A549 (cell line): ENCODE data around the gene TP73.

Source experiments
- EP300 ChIP-seq, 2 experiments: fragments of >200 bp; sonication (Bioruptor Twin); formaldehyde crosslinking; IDR thresholded peaks; 2 replicates in 1 of 2; 3 replicates in 1 of 2; pipeline ENCODE4 v1.6.1; 2016 to 2017
- FOXS1 ChIP-seq: fragments of 250-450 bp; sonication (Bioruptor Pico); IDR thresholded peaks from 2 replicates; pipeline ENCODE4 v1.5.0; 2020; ENCODE audit warnings: mild to moderate bottlenecking, moderate library complexity
- JUNB ChIP-seq: fragments of >200 bp; sonication (Bioruptor Twin); formaldehyde crosslinking; IDR thresholded peaks from 2 replicates; pipeline ENCODE4 v1.6.1; 2016
- KDM1A ChIP-seq: fragments of 200-600 bp; sonication (generic); IDR thresholded peaks from 2 replicates; pipeline ENCODE4 v1.6.1; 2016; ENCODE audit warnings: low read depth, mild to moderate bottlenecking
- RCOR1 ChIP-seq: fragments of 150-350 bp; IDR thresholded peaks from 2 replicates; pipeline ENCODE4 v1.6.1; 2014; ENCODE audit warnings: antibody characterized with exemption, low read length, low read depth
- SMC3 ChIP-seq: fragments of >200 bp; sonication (Bioruptor Twin); formaldehyde crosslinking; IDR thresholded peaks from 3 replicates; pipeline ENCODE4 v1.6.1; 2018; ENCODE audit warnings: inconsistent platforms
- TF ChIP-seq, protein P1 (sequence below): fragments of >200 bp; sonication (Bioruptor Twin); formaldehyde crosslinking; IDR thresholded peaks from 3 replicates; pipeline ENCODE4 v1.5.1; 2016

DNA sequence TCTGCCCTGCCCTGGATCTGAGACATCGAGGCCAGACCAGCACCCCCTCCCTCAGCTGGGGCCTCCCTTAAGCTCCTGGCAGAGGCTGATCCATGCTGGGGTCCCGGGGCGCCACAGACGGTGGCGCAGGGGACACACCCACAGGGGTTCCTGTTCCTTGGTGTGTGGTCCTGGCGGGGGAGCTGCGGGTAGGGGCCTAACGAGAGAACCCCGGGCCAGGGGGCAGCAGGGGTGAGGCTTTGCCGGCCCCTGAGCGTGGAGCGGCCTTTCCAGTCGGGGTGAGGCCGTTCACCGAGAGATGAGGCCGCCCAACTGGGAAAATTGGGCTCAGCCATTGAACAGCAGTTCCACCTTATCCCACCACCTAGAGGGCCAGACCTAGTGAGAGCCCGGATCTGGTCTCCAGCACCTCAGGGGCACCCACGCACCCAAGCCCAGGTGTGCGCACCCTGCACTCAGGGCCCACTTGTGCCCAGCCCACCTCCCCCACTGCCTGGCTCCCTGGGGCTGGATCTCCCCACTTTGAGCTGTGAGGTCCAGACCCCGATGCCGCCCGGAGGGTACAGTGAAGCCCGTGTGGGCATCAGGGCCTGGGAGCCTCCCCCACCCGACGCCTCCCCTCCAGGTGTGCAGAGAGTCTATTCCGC lies 54.5 kb downstream of the TP73 start:
- TF ChIP-seq RCOR1: no peak
- TF ChIP-seq SMC3: no peak
- TF ChIP-seq, protein P1, sequence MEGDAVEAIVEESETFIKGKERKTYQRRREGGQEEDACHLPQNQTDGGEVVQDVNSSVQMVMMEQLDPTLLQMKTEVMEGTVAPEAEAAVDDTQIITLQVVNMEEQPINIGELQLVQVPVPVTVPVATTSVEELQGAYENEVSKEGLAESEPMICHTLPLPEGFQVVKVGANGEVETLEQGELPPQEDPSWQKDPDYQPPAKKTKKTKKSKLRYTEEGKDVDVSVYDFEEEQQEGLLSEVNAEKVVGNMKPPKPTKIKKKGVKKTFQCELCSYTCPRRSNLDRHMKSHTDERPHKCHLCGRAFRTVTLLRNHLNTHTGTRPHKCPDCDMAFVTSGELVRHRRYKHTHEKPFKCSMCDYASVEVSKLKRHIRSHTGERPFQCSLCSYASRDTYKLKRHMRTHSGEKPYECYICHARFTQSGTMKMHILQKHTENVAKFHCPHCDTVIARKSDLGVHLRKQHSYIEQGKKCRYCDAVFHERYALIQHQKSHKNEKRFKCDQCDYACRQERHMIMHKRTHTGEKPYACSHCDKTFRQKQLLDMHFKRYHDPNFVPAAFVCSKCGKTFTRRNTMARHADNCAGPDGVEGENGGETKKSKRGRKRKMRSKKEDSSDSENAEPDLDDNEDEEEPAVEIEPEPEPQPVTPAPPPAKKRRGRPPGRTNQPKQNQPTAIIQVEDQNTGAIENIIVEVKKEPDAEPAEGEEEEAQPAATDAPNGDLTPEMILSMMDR: no peak
- no peak for TF ChIP-seq JUNB
- no peak for TF ChIP-seq FOXS1 (CRISPR knock-in tag)
- no peak for TF ChIP-seq KDM1A
- no peak for TF ChIP-seq EP300 (IDR thresholded peaks at IDR 0.05)
